ENCODE data around the gene HCFC1R1. TPM values are rescaled to one million over a fixed set of nuclear protein-coding genes. Genes with fewer than 3 reads are reported as not detected.
A peak's percentile ranks its signal among the peaks of the same experiment; 100 is the strongest.
"Not testable (repeated sequence)": the region's sequence is repeated elsewhere in the genome, so short reads cannot be mapped to it uniquely, and the experiment has no call there.

HCFC1R1 gene
- polyA plus RNA-seq (2013): 27.7 TPM

GRCh38 chr16:3023669-3024478 lies at the start of gene HCFC1R1, which contains the start of gene THOC6:
Gene HCFC1R1 (minus strand): TSS chr16:3023942. CDS start chr16:3023941, 1 bp downstream.
Gene THOC6 (plus strand): TSS chr16:3024035. CDS start chr16:3024327, 292 bp downstream.
- ChIA-PET POLR2A (no interaction called here), CTCF (interaction anchor here (1.3 to 12.5 kb wide), 6 partner anchors 7 to 21 kb away, joined by 3 to 197 read pairs (median 53); no protein-coding TSS in a partner anchor)
- peak; percentile 98 for DNase-seq
- Histone ChIP-seq H3K9me3 (ENCODE audit: control extremely low read depth in 1 of 5, control insufficient read depth in 4 of 5, insufficient read depth in 2 of 5, low read depth in 1 of 5, low read length in 4 of 5) (no peaks in the 10 kb centered on the region), H3K27ac (ENCODE audit: insufficient read depth in 1 of 2, low read depth in 1 of 2, low read length in 2 of 2, poor library complexity in 1 of 2, severe bottlenecking in 2 of 2) (peak within 1 kb of the TSS; percentile 81 to 90), H3K36me3 (ENCODE audit: control insufficient read depth in 4 of 4, insufficient read depth in 4 of 4, low read length in 3 of 4) (peaks cover 5 to 22% (median 19%) of the 10 kb centered on the region in 4 experiments), H3K4me3 (ENCODE audit: control insufficient read depth in 1 of 7, extremely low read depth in 1 of 7, insufficient read depth in 4 of 7, low read depth in 2 of 7, low read length in 6 of 7) (peak within 1 kb of the TSS; percentile 16 to 82 (median 77)), H3K4me1 (ENCODE audit: control extremely low read depth in 1 of 4, control insufficient read depth in 4 of 4, insufficient read depth in 4 of 4, low read length in 3 of 4) (peaks cover 0 to 61% (median 57%) of the 10 kb centered on the region in 4 experiments), H3K27me3 (replicated peaks in 2 of 5; ENCODE audit: control insufficient read depth in 4 of 5, insufficient read depth in 5 of 5, low read length in 4 of 5) (peaks cover 0 to 6% (median 4%) of the 10 kb centered on the region in 5 experiments)
- WGBS (ENCODE audit: insufficient coverage): under 1% methylated on average over 58 of the region's 69 CpGs

GRCh38 chr16:3073448-3073847 lies 49.7 kb upstream of the HCFC1R1 start:
- WGBS (ENCODE audit: insufficient coverage): 91% methylated on average over 7 of the region's 7 CpGs
- peaks cover 0 to 64% (median 43%) of the 10 kb centered on the region in 4 experiments for H3K4me1 ChIP-seq (ENCODE audit: control extremely low read depth in 1 of 4, control insufficient read depth in 4 of 4, insufficient read depth in 4 of 4, low read length in 3 of 4)
- H3K4me3 ChIP-seq (ENCODE audit: control insufficient read depth in 1 of 7, extremely low read depth in 1 of 7, insufficient read depth in 4 of 7, low read depth in 2 of 7, low read length in 6 of 7): no peak overlapping the region

GRCh38 chr16:3072576-3073263 lies 49.0 kb upstream of the HCFC1R1 start:
- H3K4me3 ChIP-seq (ENCODE audit: control insufficient read depth in 1 of 7, extremely low read depth in 1 of 7, insufficient read depth in 4 of 7, low read depth in 2 of 7, low read length in 6 of 7); H3K27ac ChIP-seq (ENCODE audit: insufficient read depth in 1 of 2, low read depth in 1 of 2, low read length in 2 of 2, poor library complexity in 1 of 2, severe bottlenecking in 2 of 2); H3K9me3 ChIP-seq (ENCODE audit: control extremely low read depth in 1 of 5, control insufficient read depth in 4 of 5, insufficient read depth in 2 of 5, low read depth in 1 of 5, low read length in 4 of 5); H3K27me3 ChIP-seq (replicated peaks in 2 of 5; ENCODE audit: control insufficient read depth in 4 of 5, insufficient read depth in 5 of 5, low read length in 4 of 5); H3K36me3 ChIP-seq (ENCODE audit: control insufficient read depth in 4 of 4, insufficient read depth in 4 of 4, low read length in 3 of 4); POLR2A ChIA-PET: not testable (repeated sequence)
- CTCF ChIA-PET: interaction anchor here (0.6 kb wide), 1 partner anchor 25 kb away, joined by 3 read pairs; no protein-coding TSS in a partner anchor
- peak in 1 of 3 donors; percentile 40 for DNase-seq
- H3K4me1 ChIP-seq (ENCODE audit: control extremely low read depth in 1 of 4, control insufficient read depth in 4 of 4, insufficient read depth in 4 of 4, low read length in 3 of 4): peaks cover 0 to 69% (median 43%) of the 10 kb centered on the region in 4 experiments
- no CpG with 5 or more reads among the region's 18 CpGs for WGBS (ENCODE audit: insufficient coverage)

More at GRCh38 chr16:3073448-3073847, 49.7 kb upstream of the HCFC1R1 start:
- DNase-seq: no peak
- Histone ChIP-seq H3K27ac (ENCODE audit: insufficient read depth in 1 of 2, low read depth in 1 of 2, low read length in 2 of 2, poor library complexity in 1 of 2, severe bottlenecking in 2 of 2) (no peak overlapping the region), H3K27me3 (replicated peaks in 2 of 5; ENCODE audit: control insufficient read depth in 4 of 5, insufficient read depth in 5 of 5, low read length in 4 of 5) (no peaks in the 10 kb centered on the region), H3K9me3 (ENCODE audit: control extremely low read depth in 1 of 5, control insufficient read depth in 4 of 5, insufficient read depth in 2 of 5, low read depth in 1 of 5, low read length in 4 of 5) (peaks cover 0 to 7% (median 0%) of the 10 kb centered on the region in 5 experiments), H3K36me3 (ENCODE audit: control insufficient read depth in 4 of 4, insufficient read depth in 4 of 4, low read length in 3 of 4) (no peaks in the 10 kb centered on the region)
- CTCF ChIA-PET: interaction anchor here (0.6 to 4.7 kb wide), 2 partner anchors 14 to 26 kb away, joined by 3 to 31 read pairs; no protein-coding TSS in a partner anchor
- POLR2A ChIA-PET: no interaction called here

- DNase-seq; H3K27ac ChIP-seq (ENCODE audit: insufficient read depth in 1 of 2, low read depth in 1 of 2, low read length in 2 of 2, poor library complexity in 1 of 2, severe bottlenecking in 2 of 2); H3K4me3 ChIP-seq (ENCODE audit: control insufficient read depth in 1 of 7, extremely low read depth in 1 of 7, insufficient read depth in 4 of 7, low read depth in 2 of 7, low read length in 6 of 7); POLR2A ChIA-PET; H3K27me3 ChIP-seq (replicated peaks in 2 of 5; ENCODE audit: control insufficient read depth in 4 of 5, insufficient read depth in 5 of 5, low read length in 4 of 5); CTCF ChIA-PET; H3K36me3 ChIP-seq (ENCODE audit: control insufficient read depth in 4 of 4, insufficient read depth in 4 of 4, low read length in 3 of 4); H3K9me3 ChIP-seq (ENCODE audit: control extremely low read depth in 1 of 5, control insufficient read depth in 4 of 5, insufficient read depth in 2 of 5, low read depth in 1 of 5, low read length in 4 of 5): not testable (repeated sequence)
- no CpG with 5 or more reads among the region's 4 CpGs for WGBS (ENCODE audit: insufficient coverage)
- peaks cover 0 to 73% (median 43%) of the 10 kb centered on the region in 4 experiments for H3K4me1 ChIP-seq (ENCODE audit: control extremely low read depth in 1 of 4, control insufficient read depth in 4 of 4, insufficient read depth in 4 of 4, low read length in 3 of 4)
These were observed 48.4 kb upstream of the HCFC1R1 start for GRCh38 chr16:3072148-3072547.

- DNase-seq: no peak
- ChIA-PET POLR2A (no interaction called here), CTCF (no interaction called here)
- 98% methylated on average over 7 of the region's 7 CpGs for WGBS (ENCODE audit: insufficient coverage)
- no peaks in the 10 kb centered on the region for H3K36me3 ChIP-seq (ENCODE audit: control insufficient read depth in 4 of 4, insufficient read depth in 4 of 4, low read length in 3 of 4)
- H3K4me1 ChIP-seq (ENCODE audit: control extremely low read depth in 1 of 4, control insufficient read depth in 4 of 4, insufficient read depth in 4 of 4, low read length in 3 of 4): peaks cover 0 to 71% (median 41%) of the 10 kb centered on the region in 4 experiments
- peaks cover 0 to 2% (median 0%) of the 10 kb centered on the region in 5 experiments for H3K9me3 ChIP-seq (ENCODE audit: control extremely low read depth in 1 of 5, control insufficient read depth in 4 of 5, insufficient read depth in 2 of 5, low read depth in 1 of 5, low read length in 4 of 5)
- H3K27me3 ChIP-seq (replicated peaks in 2 of 5; ENCODE audit: control insufficient read depth in 4 of 5, insufficient read depth in 5 of 5, low read length in 4 of 5): no peaks in the 10 kb centered on the region
- H3K27ac ChIP-seq (ENCODE audit: insufficient read depth in 1 of 2, low read depth in 1 of 2, low read length in 2 of 2, poor library complexity in 1 of 2, severe bottlenecking in 2 of 2): no peak overlapping the region
- no peak overlapping the region for H3K4me3 ChIP-seq (ENCODE audit: control insufficient read depth in 1 of 7, extremely low read depth in 1 of 7, insufficient read depth in 4 of 7, low read depth in 2 of 7, low read length in 6 of 7)
These were observed 47.9 kb upstream of the HCFC1R1 start for GRCh38 chr16:3071655-3072054.

GRCh38 chr16:3070608-3071111 lies 46.9 kb upstream of the HCFC1R1 start:
- H3K9me3 ChIP-seq (ENCODE audit: control extremely low read depth in 1 of 5, control insufficient read depth in 4 of 5, insufficient read depth in 2 of 5, low read depth in 1 of 5, low read length in 4 of 5): no peaks in the 10 kb centered on the region
- CTCF ChIA-PET: interaction anchor here (0.7 to 1.4 kb wide), 5 partner anchors 11 to 96 kb away, joined by 3 read pairs; no protein-coding TSS in a partner anchor
- no peak overlapping the region for H3K4me3 ChIP-seq (ENCODE audit: control insufficient read depth in 1 of 7, extremely low read depth in 1 of 7, insufficient read depth in 4 of 7, low read depth in 2 of 7, low read length in 6 of 7)
- no peaks in the 10 kb centered on the region for H3K27me3 ChIP-seq (replicated peaks in 2 of 5; ENCODE audit: control insufficient read depth in 4 of 5, insufficient read depth in 5 of 5, low read length in 4 of 5)
- no peak overlapping the region for H3K27ac ChIP-seq (ENCODE audit: insufficient read depth in 1 of 2, low read depth in 1 of 2, low read length in 2 of 2, poor library complexity in 1 of 2, severe bottlenecking in 2 of 2)
- no peak for DNase-seq
- peaks cover 0 to 63% (median 32%) of the 10 kb centered on the region in 4 experiments for H3K4me1 ChIP-seq (ENCODE audit: control extremely low read depth in 1 of 4, control insufficient read depth in 4 of 4, insufficient read depth in 4 of 4, low read length in 3 of 4)
- POLR2A ChIA-PET: no interaction called here
- WGBS (ENCODE audit: insufficient coverage): 97% methylated on average over 7 of the region's 9 CpGs
- no peaks in the 10 kb centered on the region for H3K36me3 ChIP-seq (ENCODE audit: control insufficient read depth in 4 of 4, insufficient read depth in 4 of 4, low read length in 3 of 4)
